HuH-7 (cell line): ENCODE measurements around the gene TMEM184A.

ENCODE experiments used
- DNase-seq: peaks from one replicate; pipeline ENCODE4 v3.0.0; 2011; ENCODE audit warnings: low spot score

Gene TMEM184A

GRCh38 chr7:1550005-1550845 is 5.8 kb downstream of the TMEM184A start:
- DNase-seq, result no peak

GRCh38 chr7:1549357-1550004 is 6.5 kb downstream of the TMEM184A start:
- DNase-seq, result no peak

- DNase-seq, result no peak
These were observed 7.1 kb downstream of the TMEM184A start for GRCh38 chr7:1548944-1549343.

DNA sequence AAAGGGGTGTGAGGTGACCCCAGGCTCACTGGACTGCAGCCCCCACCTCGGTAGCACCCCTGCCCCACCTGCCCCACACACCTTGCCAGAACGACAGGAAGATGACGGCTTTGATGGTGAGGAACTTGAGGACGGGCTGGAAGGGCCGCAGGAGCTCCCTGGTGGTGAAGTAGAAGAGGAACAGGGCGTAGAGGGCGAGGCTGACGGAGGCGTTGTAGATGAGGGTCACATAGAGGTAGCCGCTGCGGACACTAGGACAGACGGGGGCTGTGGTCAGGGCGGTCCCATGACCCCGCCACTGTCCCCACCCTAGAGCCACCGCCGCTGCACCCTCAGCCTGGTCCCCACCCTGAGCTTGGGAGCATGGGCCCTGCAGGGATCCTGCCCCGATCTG is 7.6 kb downstream of the TMEM184A start:
- no peak for DNase-seq

DNA sequence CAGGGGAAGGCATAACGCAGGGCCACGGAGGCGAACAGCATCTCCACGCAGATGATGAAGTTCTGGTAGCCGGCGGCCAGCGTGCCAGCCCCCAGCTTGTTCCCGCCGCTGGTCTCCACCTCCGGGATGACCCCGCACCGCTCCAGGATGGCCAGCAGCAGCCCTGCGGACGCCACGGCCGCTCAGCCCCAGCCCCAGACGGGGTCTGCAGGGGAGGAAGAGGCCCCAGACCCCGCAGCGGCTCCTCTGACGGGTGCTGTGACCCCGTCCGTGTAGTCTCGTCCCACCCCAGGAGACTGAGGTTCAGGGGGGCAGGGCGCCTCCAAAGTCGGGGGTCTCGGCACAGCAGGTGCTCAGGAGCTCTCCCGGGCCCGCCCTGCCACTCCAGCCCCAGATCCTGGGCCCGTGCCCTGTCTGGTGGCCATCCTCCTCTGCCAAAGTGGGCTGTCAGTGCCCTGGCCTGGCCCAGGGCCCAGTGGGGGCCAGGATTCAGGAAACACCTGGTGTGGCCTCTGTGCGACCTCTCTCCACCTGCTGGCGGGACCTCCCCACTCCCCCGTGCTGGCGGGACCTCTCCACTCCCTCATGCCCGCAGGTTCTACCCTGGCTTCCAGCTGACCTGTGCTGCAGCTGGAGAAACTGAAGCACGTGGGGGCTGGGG is 8.1 kb downstream of the TMEM184A start:
- no peak for DNase-seq

DNA sequence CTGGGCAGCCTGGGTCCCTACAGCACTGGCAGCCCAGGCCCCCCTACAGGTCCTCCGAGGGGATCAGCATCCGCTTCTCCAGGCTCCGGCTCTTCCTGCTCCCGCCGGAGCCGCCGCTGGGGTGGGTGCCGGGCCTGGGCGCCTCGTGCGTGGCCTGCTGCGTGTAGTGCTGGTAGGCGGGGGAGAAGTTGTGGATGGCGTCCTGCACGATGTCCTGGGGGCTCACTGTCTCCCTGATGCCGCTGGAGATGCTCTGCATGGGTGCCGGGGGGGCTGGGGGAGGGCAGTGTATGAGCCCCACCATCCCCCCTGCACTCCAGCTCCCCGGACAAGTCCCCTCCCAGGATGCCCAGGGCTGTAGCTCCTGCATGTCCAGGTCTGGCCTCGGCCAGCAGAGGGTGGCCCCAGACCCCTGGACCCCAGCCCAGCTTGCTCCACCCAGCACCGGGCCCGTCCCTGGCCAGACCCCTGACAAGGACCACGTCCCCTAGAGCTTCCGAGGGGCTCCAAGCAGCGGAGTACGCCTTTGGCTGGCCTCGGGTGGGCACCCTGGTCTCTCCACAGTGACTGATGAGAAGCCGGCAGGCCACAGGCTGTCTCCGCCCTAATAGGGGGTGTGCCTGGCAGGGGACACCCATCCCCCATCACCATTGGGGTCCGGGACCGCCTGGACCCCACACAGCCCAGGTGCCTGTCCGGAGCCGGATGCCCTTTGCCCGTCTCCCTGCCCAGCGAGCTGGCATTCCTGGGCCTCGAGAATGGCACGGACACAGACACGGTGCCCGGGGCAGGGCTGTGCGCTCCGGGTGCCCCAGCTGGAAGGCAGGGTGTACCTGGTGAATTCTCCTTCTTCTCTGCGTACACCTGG is 8.9 kb downstream of the TMEM184A start:
- DNase-seq, result no peak

GRCh38 chr7:1546274-1546908 is 9.6 kb downstream of the TMEM184A start:
- DNase-seq, result no peak

- no peak for DNase-seq
These were observed 10.4 kb downstream of the TMEM184A start for GRCh38 chr7:1545417-1546246.

DNA sequence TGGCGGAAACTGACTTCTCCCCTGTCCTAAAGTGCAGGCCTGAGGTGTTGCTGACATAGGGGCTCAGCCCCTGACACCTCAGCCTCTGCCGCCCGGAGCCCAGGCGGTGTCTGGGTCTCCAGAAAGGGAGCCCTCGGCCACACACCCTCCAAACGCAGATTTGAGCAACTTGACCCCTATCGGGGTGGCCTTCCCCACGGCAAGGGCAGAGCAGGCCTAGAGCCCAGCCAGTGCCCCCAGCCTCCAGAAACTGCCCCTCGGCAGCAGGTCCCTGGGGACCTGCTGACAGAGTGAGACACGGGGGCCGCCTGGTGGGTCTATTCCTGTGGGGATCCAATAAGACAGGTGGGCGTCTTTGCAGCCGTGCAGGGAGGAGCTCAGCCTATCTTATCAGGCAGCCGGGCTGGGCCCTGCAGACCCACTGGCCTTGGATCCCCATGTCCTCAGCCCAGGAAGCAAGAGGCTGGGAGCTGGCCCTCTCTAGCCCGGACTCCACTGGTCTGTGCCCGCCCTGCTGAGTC is 11.0 kb downstream of the TMEM184A start:
- DNase-seq, result no peak

- DNase-seq, result no peak
These were observed 11.7 kb downstream of the TMEM184A start for GRCh38 chr7:1544178-1544895.

DNA sequence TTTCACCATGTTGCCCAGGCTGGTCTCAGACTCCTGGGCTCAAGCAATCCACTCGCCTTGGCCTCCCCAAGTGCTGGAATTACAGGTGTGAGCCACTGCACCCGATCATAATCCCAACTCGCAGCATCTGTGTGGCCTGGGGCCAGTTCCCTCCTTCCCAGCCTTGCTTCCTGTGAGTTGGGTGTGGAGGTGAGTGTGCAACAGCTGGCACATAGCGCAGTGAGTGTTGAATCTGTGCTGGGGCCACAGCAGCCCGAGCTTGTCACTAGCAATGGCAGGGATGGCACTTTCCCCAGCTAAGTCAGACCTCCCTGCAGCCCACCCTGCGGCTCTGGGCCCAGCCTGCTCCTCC is 12.2 kb downstream of the TMEM184A start:
- DNase-seq, result no peak

DNA sequence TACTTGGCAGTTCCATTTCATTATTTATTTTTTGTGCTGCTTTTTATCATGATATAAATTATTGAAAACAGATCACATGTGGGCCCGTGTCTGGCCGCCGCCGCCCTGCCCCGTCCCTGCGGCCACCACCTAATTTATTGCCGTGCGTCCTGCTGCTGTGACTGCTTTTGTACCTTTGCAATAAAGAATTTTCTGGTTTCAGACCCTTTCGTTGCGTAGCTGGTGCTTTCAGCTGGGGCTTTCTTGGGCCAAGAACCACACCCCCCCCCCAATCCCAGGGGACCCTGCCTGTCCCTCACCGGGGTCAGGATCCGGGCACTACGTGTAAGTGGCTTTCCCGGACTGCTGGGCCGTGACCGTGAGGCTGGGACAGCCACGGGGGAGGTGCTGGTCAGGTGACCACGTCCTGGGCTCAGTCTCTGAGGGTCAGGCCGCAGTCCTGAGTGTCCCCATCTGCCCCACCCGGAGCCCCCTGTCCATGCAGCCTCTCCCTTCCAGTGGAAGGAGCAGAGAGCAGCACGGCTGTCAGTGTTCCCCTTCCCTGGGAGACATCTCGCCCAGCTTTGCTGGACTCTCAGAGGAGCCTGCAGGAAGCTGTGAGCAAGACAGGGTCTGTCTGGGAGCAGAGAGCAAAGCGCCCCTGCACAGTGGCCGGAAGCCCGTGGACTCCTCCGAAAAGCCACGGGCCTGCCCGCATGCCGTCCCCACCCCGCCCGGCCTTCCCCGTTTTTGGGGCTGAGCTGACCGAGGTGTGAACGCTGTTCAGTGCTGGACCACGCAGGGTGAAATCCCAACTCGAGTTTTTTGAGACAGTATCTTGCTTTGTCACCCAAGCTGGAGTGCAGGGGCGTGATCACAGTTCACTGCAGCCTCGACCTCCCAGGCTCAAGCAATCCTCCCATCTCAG is 12.9 kb downstream of the TMEM184A start:
- no peak for DNase-seq

DNA sequence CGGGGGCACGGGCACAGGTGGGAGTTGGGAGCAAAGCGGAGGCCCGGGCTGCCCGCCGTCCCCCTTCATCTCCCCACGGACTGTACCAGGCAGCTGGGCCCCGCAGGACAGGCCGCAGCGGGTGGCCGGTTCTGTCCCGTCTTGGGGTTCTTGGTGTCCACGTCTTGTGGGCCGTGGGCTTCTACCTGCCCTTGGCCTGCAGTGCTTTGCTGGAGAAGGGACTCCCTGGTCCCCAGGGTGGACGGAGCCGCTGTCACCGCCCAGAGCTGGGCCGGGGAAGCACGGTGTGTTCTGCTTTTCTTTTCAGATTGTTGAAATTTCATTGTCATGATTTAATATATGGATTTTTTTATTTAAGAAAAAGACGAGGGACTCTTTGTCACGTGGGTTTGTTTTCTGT is 13.7 kb downstream of the TMEM184A start:
- no peak for DNase-seq

DNA sequence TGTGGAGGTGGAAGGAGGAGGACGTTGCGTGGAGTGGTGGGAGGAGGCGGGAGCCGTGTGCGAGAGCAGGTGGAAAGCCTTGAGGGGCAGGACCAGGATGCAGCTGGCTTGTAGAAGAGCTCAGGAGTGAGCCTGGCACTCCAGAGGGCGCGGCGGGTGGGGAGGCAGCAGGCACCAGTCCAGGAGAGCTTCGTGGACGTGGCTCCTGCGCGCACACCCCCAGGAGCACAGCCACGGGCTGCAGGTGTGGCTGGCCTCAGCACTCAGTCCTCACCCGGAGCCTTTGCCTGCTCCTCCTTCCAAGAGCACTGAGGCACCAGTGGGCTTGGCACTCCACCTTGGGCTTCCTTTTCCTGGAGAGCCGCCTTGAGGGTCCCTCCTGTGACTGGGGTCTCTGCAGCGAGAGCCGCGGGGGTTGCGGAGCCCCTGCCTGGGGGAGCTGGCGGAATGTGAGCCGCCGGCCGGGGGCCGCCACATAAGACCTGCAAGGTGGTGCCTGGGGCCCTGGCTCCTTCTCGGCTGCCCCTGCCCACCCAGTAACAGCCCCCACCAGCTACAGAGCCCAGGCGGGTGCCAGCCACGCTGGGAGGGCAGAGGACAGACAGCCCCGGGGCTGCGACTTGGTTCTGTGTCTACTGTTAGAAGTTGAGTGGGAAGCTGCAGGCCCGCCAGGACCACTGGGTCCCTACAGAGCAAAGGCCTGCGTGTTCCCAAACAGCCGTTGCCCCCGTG is 14.4 kb downstream of the TMEM184A start:
- DNase-seq, result no peak

DNA sequence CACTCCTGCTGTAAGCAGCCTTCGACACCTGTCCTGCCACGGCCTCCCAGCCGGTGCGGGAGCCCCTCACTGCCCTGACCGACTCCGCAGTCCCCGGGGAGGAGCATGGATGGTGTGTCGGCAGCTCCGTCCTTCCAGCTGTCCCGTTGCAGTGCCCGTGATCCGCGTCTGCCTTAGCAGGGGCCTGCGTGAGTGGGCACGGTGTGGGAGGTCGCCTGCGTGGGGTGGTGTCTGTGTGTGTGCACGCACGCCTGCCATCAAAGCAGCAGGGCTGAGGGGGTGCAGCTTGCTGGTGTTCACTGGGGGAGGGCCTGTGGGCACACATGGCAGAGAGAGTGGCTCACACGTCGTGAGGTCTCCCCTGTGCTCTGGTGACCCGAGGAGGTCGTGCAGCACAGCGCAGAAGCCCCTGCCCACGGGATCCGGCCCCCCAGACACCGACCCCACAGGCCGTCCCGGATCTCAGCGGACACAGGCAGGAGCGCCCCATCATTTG is 15.2 kb downstream of the TMEM184A start:
- no peak for DNase-seq

DNA sequence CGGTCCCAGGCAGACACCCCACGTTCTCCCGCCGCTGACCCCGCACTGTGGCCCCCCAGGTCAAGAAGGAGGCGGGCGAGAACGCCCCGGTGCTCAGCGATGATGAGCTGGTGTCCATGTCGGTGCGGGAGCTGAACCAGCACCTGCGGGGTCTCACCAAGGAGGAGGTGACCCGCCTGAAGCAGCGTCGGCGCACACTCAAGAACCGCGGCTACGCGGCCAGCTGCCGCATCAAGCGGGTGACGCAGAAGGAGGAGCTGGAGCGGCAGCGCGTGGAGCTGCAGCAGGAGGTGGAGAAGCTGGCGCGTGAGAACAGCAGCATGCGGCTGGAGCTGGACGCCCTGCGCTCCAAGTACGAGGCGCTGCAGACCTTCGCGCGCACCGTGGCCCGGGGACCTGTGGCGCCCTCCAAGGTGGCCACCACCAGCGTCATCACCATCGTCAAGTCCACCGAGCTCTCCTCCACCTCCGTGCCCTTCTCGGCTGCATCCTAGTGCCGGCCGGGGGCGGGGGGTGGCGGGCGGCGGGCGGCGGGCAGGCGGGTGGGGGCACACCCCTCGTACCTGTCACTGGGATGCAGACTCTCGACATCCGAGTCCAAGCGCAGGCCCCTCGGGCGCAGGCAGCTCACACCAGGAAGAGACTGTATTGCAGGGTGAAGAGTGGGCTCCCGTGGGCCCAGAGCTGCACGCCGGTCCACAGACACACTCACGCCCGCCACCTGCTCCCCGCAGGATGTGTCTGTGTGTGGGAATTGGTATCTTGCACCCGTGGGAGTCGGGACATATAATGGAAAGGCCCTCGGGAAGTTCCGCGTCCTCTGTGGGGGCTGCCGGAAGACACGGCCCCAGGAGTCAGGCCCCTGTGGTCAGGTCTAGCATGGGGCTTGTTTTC is 15.9 kb downstream of the TMEM184A start:
- no peak for DNase-seq
